Measurements from ENCODE around the gene SLC25A23.
"Not testable (repeated sequence)": the region's sequence is repeated elsewhere in the genome, so short reads cannot be mapped to it uniquely, and the experiment has no call there.

The SLC25A23 gene

GRCh38 chr19:6457958-6458694, 1.5 kb downstream of the SLC25A23 start:
- DNase-seq (ENCODE audit: low spot score), result peak; percentile 47

GRCh38 chr19:6455924-6456323, 3.7 kb downstream of the SLC25A23 start:
- no peak for DNase-seq (ENCODE audit: low spot score)

- no peak for DNase-seq (ENCODE audit: low spot score)
Measured at GRCh38 chr19:6453951-6454565, 5.5 kb downstream of the SLC25A23 start.

GRCh38 chr19:6452899-6453298, 6.7 kb downstream of the SLC25A23 start:
- DNase-seq (ENCODE audit: low spot score), result no peak

GRCh38 chr19:6452223-6452614, 7.4 kb downstream of the SLC25A23 start:
- no peak for DNase-seq (ENCODE audit: low spot score)

- no peak for DNase-seq (ENCODE audit: low spot score)
Measured at GRCh38 chr19:6451583-6452222, 7.9 kb downstream of the SLC25A23 start.

GRCh38 chr19:6450166-6450565, 9.4 kb downstream of the SLC25A23 start:
- no peak for DNase-seq (ENCODE audit: low spot score)

GRCh38 chr19:6448045-6448444, 11.5 kb downstream of the SLC25A23 start:
- no peak for DNase-seq (ENCODE audit: low spot score)

GRCh38 chr19:6446452-6446851, 13.1 kb downstream of the SLC25A23 start:
- no peak for DNase-seq (ENCODE audit: low spot score)

GRCh38 chr19:6443986-6444385, 15.6 kb downstream of the SLC25A23 start:
- DNase-seq (ENCODE audit: low spot score), result no peak

- DNase-seq (ENCODE audit: low spot score), result no peak
Measured at GRCh38 chr19:6442087-6442688, 17.4 kb downstream of the SLC25A23 start.

- no peak for DNase-seq (ENCODE audit: low spot score)
Measured at GRCh38 chr19:6440905-6441304, 18.7 kb downstream of the SLC25A23 start.

- no peak for DNase-seq (ENCODE audit: low spot score)
Measured at GRCh38 chr19:6439743-6440142, 19.8 kb downstream of the SLC25A23 start.

GRCh38 chr19:6433663-6434062, 25.9 kb downstream of the SLC25A23 start, which contains the start of gene SLC25A41:
SLC25A41 (minus strand) TSS chr19:6433763; CDS start chr19:6433693, 70 bp downstream.
- no peak for DNase-seq (ENCODE audit: low spot score)

- no peak for DNase-seq (ENCODE audit: low spot score)
Measured at GRCh38 chr19:6433165-6433564, 26.4 kb downstream of the SLC25A23 start.

- DNase-seq (ENCODE audit: low spot score), result no peak
Measured at GRCh38 chr19:6431891-6432290, 27.7 kb downstream of the SLC25A23 start.

GRCh38 chr19:6429419-6430221, 30.0 kb downstream of the SLC25A23 start:
- DNase-seq (ENCODE audit: low spot score), result no peak

GRCh38 chr19:6428692-6429418, 30.7 kb downstream of the SLC25A23 start:
- DNase-seq (ENCODE audit: low spot score), result not testable (repeated sequence)

- no peak for DNase-seq (ENCODE audit: low spot score)
Measured at GRCh38 chr19:6427131-6427530, 32.5 kb downstream of the SLC25A23 start.

- no peak for DNase-seq (ENCODE audit: low spot score)
Measured at GRCh38 chr19:6425732-6426620, 33.6 kb downstream of the SLC25A23 start.

Measured in AG08396 (cell line).